ENCODE results near the gene POGLUT3.
A peak's percentile ranks its signal among the peaks of the same experiment; 100 is the strongest.

Gene POGLUT3

GRCh38 chr11:108545909-108546501 lies 47.8 kb upstream of the POGLUT3 start:
- no peaks in the 10 kb centered on the region for H3K4me1 ChIP-seq (ENCODE audit: control insufficient read depth, insufficient read depth, low read length)
- no peak overlapping the region for H3K27ac ChIP-seq (ENCODE audit: extremely low read depth, low read depth, low read length)
- TF ChIP-seq ZNF138 (tag by site-specific recombination; IDR thresholded peaks at IDR 0.05; ENCODE audit: borderline replicate concordance) (no peak), SCRT2 (tag by site-specific recombination; IDR thresholded peaks at IDR 0.05) (peak; percentile 74), SCRT1 (tag by site-specific recombination; IDR thresholded peaks at IDR 0.05; ENCODE audit: borderline replicate concordance) (peak; percentile 60; the same call in 1 of the 2 replicates), SP7 (tag by site-specific recombination; IDR thresholded peaks at IDR 0.05) (no peak), ZNF292 (tag by site-specific recombination; IDR thresholded peaks at IDR 0.05; ENCODE audit: borderline replicate concordance, low read depth) (no peak)
- ChIA-PET POLR2A (no interaction called here), CTCF (no interaction called here)
- H3K9me3 ChIP-seq (ENCODE audit: control insufficient read depth, insufficient read depth, low read depth, low read length), result no peaks in the 10 kb centered on the region
- no peaks in the 10 kb centered on the region for H3K36me3 ChIP-seq (ENCODE audit: control insufficient read depth in 2 of 2, insufficient read depth in 1 of 2, low read length in 2 of 2)
- H3K4me3 ChIP-seq (ENCODE audit: low read depth, low read length), result no peak overlapping the region

GRCh38 chr11:108543316-108543964 lies 45.3 kb upstream of the POGLUT3 start:
- peaks cover 0 to 1% of the 10 kb centered on the region in 2 experiments; a peak in 1 of 3 replicates for H3K36me3 ChIP-seq (ENCODE audit: control insufficient read depth in 2 of 2, insufficient read depth in 1 of 2, low read length in 2 of 2)
- TF ChIP-seq ZBTB10 (tag by site-specific recombination; IDR thresholded peaks at IDR 0.05) (no peak), ZNF274 (IDR thresholded peaks at IDR 0.05; ENCODE audit: low read length) (no peak), ZNF274 (tag by site-specific recombination; IDR thresholded peaks at IDR 0.05; ENCODE audit: borderline replicate concordance) (no peak), ZNF223 (tag by site-specific recombination; IDR thresholded peaks at IDR 0.05) (no peak), ZNF830 (tag by site-specific recombination; IDR thresholded peaks at IDR 0.05; ENCODE audit: low read depth) (no peak), ZNF266 (tag by site-specific recombination; IDR thresholded peaks at IDR 0.05; ENCODE audit: low read depth) (no peak), RBAK (tag by site-specific recombination; IDR thresholded peaks at IDR 0.05) (no peak), OVOL3 (tag by site-specific recombination; IDR thresholded peaks at IDR 0.05) (no peak), ZBTB6 (tag by site-specific recombination; IDR thresholded peaks at IDR 0.05) (no peak)
- no peaks in the 10 kb centered on the region for H3K4me1 ChIP-seq (ENCODE audit: control insufficient read depth, insufficient read depth, low read length)
- no peak overlapping the region for H3K4me3 ChIP-seq (ENCODE audit: low read depth, low read length)
- CTCF ChIA-PET, result no interaction called here
- POLR2A ChIA-PET, result no interaction called here
- H3K9me3 ChIP-seq (ENCODE audit: control insufficient read depth, insufficient read depth, low read depth, low read length), result no peaks in the 10 kb centered on the region
- H3K27ac ChIP-seq (ENCODE audit: extremely low read depth, low read depth, low read length), result no peak overlapping the region

GRCh38 chr11:108541531-108541930 lies 43.3 kb upstream of the POGLUT3 start:
- TF ChIP-seq ZNF24 (tag by site-specific recombination; IDR thresholded peaks at IDR 0.05), result no peak
- no peak for TF ChIP-seq ZNF837 (tag by site-specific recombination; IDR thresholded peaks at IDR 0.05)
- no peak for TF ChIP-seq ZNF701 (tag by site-specific recombination; IDR thresholded peaks at IDR 0.05)
- no peak for TF ChIP-seq ZBTB26 (tag by site-specific recombination; optimal IDR thresholded peaks at IDR 0.05)
- TF ChIP-seq HOXD13 (CRISPR knock-in tag; IDR thresholded peaks at IDR 0.05; ENCODE audit: borderline replicate concordance), result no peak
- no peak for TF ChIP-seq ZNF155 (tag by site-specific recombination; IDR thresholded peaks at IDR 0.05)
- no peak for TF ChIP-seq BCL11B (tag by site-specific recombination; IDR thresholded peaks at IDR 0.05; ENCODE audit: low read depth)
- TF ChIP-seq ZNF37A (tag by site-specific recombination; IDR thresholded peaks at IDR 0.05), result no peak
- no peak for TF ChIP-seq REPIN1 (tag by site-specific recombination; IDR thresholded peaks at IDR 0.05; ENCODE audit: low read depth)
- TF ChIP-seq SP7 (tag by site-specific recombination; IDR thresholded peaks at IDR 0.05), result no peak
- no peak for TF ChIP-seq ZSCAN23 (tag by site-specific recombination; IDR thresholded peaks at IDR 0.05)
- no peak overlapping the region for H3K4me3 ChIP-seq (ENCODE audit: low read depth, low read length)
- CTCF ChIA-PET, result no interaction called here
- peaks cover 0 to 13% of the 10 kb centered on the region in 2 experiments; a peak in 1 of 3 replicates for H3K36me3 ChIP-seq (ENCODE audit: control insufficient read depth in 2 of 2, insufficient read depth in 1 of 2, low read length in 2 of 2)
- no peaks in the 10 kb centered on the region for H3K4me1 ChIP-seq (ENCODE audit: control insufficient read depth, insufficient read depth, low read length)
- H3K9me3 ChIP-seq (ENCODE audit: control insufficient read depth, insufficient read depth, low read depth, low read length), result no peaks in the 10 kb centered on the region
- H3K27ac ChIP-seq (ENCODE audit: extremely low read depth, low read depth, low read length), result no peak overlapping the region
- POLR2A ChIA-PET, result no interaction called here

Measured in HEK293 (cell line).